ENCODE results near the gene FLOT2.
"Not testable (repeated sequence)": the region's sequence is repeated elsewhere in the genome, so short reads cannot be mapped to it uniquely, and the experiment has no call there.

Gene FLOT2

DNA sequence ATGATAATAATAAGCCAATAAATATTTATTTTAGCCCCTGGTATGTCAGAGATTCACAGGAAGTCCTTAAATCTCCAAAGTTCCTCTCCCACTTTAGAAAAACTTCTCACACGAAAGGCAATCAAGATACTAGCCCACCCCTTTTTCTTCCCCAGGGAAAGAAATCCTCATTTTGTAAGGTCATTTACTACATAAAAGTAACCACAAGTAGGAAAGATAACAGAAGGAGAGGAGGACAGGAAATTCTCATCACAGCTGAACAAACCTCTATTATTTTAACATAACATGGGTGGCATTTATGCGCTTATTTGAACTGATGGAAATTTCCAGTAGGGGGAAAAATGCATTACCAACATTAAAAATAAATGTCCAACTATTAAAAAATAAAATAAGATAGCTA lies 58.3 kb downstream of the FLOT2 start:
- no peak for DNase-seq

DNA sequence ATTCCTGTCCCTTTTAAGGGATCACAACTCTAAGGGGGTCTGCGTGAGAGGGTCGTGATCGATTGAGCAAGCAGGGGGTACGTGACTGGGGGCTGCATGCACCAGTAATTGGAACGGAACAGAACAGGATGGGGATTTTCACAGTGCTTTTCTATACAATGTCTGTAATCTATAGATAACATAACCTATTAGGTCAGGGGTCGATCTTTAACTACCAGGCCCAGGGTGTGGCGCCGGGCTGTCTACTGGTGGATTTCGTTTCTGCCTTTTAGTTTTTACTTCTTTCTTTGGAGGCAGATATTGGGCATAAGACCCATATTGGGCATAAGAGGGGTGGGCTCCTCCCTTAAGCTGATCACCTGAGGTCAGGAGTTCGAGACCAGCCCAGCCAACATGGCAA lies 61.0 kb downstream of the FLOT2 start:
- not testable (repeated sequence) for DNase-seq

- DNase-seq: no peak
Observed at GRCh38 chr17:28834420-28834819, 63.1 kb downstream of the FLOT2 start.
